Mesenchymal stem cell (in vitro differentiated cells and primary cell): ENCODE data around the gene HMBS.
A peak's percentile ranks its signal among the peaks of the same experiment; 100 is the strongest.

ENCODE experiments used
- DNase-seq: peaks from one replicate; pipeline ENCODE4 v3.0.0-alpha.2; 2013
- H2AFZ ChIP-seq: one replicate; pipeline ENCODE4 v1.6.1; 2013; ENCODE audit warnings: low read depth, mild to moderate bottlenecking, control low read depth, inconsistent platforms, low read length, moderate library complexity
- H2AK5ac ChIP-seq: 2 replicates; pipeline ENCODE4 v1.6.1; 2013; ENCODE audit warnings: low read length, moderate library complexity, mild to moderate bottlenecking, inconsistent platforms; ENCODE audit not compliant: severe bottlenecking
- H2BK120ac ChIP-seq: one replicate; pipeline ENCODE4 v1.6.1; 2013; ENCODE audit warnings: low read depth, mild to moderate bottlenecking, inconsistent platforms, low read length, moderate library complexity
- H2BK12ac ChIP-seq, 2 experiments: one replicate each; pipeline ENCODE4 v1.6.1; 2013; ENCODE audit warnings: inconsistent platforms in 2 of 2, low read length in 2 of 2, mild to moderate bottlenecking in 2 of 2, moderate library complexity in 2 of 2, control low read depth in 1 of 2
- H2BK15ac ChIP-seq: one replicate; pipeline ENCODE4 v1.6.1; 2013; ENCODE audit warnings: mild to moderate bottlenecking, low read depth, inconsistent platforms; ENCODE audit not compliant: poor library complexity, severe bottlenecking
- H2BK5ac ChIP-seq: 2 replicates; pipeline ENCODE4 v1.6.1; 2013; ENCODE audit warnings: low read depth, mild to moderate bottlenecking, low read length, control low read depth, inconsistent platforms; ENCODE audit not compliant: poor library complexity, severe bottlenecking
- H3K14ac ChIP-seq, 2 experiments: one replicate each; pipeline ENCODE4 v1.6.1; 2013; ENCODE audit warnings: inconsistent platforms in 2 of 2, low read length in 2 of 2, control low read depth in 1 of 2, mild to moderate bottlenecking in 1 of 2, moderate library complexity in 1 of 2
- H3K18ac ChIP-seq, 2 experiments: one replicate each; pipeline ENCODE4 v1.6.1; 2013; ENCODE audit warnings: inconsistent platforms in 2 of 2, low read length in 2 of 2, control low read depth in 1 of 2, low read depth in 1 of 2, mild to moderate bottlenecking in 1 of 2
- H3K23ac ChIP-seq, 2 experiments: one replicate each; pipeline ENCODE4 v1.6.1; 2013; ENCODE audit warnings: inconsistent platforms in 2 of 2, low read length in 2 of 2, mild to moderate bottlenecking in 2 of 2, moderate library complexity in 2 of 2, control low read depth in 1 of 2
- H3K27ac ChIP-seq: 2 replicates; pipeline ENCODE4 v1.5.1; 2013; ENCODE audit warnings: mild to moderate bottlenecking, moderate library complexity, low read length, control low read depth, inconsistent platforms; ENCODE audit not compliant: poor library complexity, severe bottlenecking
- H3K27me3 ChIP-seq, 2 experiments: 2 replicates each; pipeline versions ENCODE4 v1.6.1 to v1.7.0; 2013; ENCODE audit warnings: low read length in 2 of 2, mild to moderate bottlenecking in 2 of 2, moderate library complexity in 2 of 2, control low read depth in 1 of 2, inconsistent platforms in 1 of 2; ENCODE audit not compliant: control insufficient read depth in 1 of 2, insufficient read depth in 1 of 2
- H3K36me3 ChIP-seq, 2 experiments: 2 replicates each; pipeline versions ENCODE4 v1.6.1 to v1.7.0; 2013; ENCODE audit warnings: low read length in 2 of 2, control low read depth in 1 of 2, inconsistent platforms in 1 of 2, low read depth in 1 of 2, mild to moderate bottlenecking in 1 of 2; ENCODE audit not compliant: insufficient read depth in 2 of 2, control insufficient read depth in 1 of 2
- H3K4ac ChIP-seq, 2 experiments: one replicate each; pipeline ENCODE4 v1.6.1; 2013; ENCODE audit warnings: inconsistent platforms in 2 of 2, low read length in 2 of 2, mild to moderate bottlenecking in 2 of 2, moderate library complexity in 2 of 2, control low read depth in 1 of 2, low read depth in 1 of 2
- H3K4me1 ChIP-seq: 2 replicates; pipeline ENCODE4 v1.6.1; 2013; ENCODE audit warnings: low read depth, low read length, control low read depth; ENCODE audit not compliant: control insufficient read depth, insufficient read depth
- H3K4me2 ChIP-seq: 2 replicates; pipeline ENCODE4 v1.6.1; 2013; ENCODE audit warnings: low read length, mild to moderate bottlenecking, inconsistent platforms; ENCODE audit not compliant: poor library complexity, severe bottlenecking
- H3K4me3 ChIP-seq, 2 experiments: 2 replicates each; pipeline versions ENCODE4 v1.5.1 to v1.7.0; 2013; ENCODE audit warnings: low read length in 2 of 2, mild to moderate bottlenecking in 2 of 2, control low read depth in 1 of 2, low read depth in 1 of 2; ENCODE audit not compliant: insufficient read depth in 1 of 2
- H3K79me1 ChIP-seq: replicated peaks from 2 replicates; pipeline ENCODE4 v1.6.1; 2013; ENCODE audit warnings: mild to moderate bottlenecking, control low read depth, low read length, inconsistent platforms; ENCODE audit not compliant: poor library complexity, severe bottlenecking
- H3K9ac ChIP-seq: 2 replicates; pipeline ENCODE4 v1.7.0; 2013; ENCODE audit warnings: mild to moderate bottlenecking, low read length, moderate library complexity
- H3K9me3 ChIP-seq: 2 replicates; pipeline ENCODE4 v1.7.0; 2013; ENCODE audit warnings: mild to moderate bottlenecking, low read length; ENCODE audit not compliant: control insufficient read depth
- H4K8ac ChIP-seq: one replicate; pipeline ENCODE4 v1.6.1; 2013; ENCODE audit warnings: inconsistent platforms, mild to moderate bottlenecking, low read length, moderate library complexity
- H4K91ac ChIP-seq: one replicate; pipeline ENCODE4 v1.6.1; 2013; ENCODE audit warnings: mild to moderate bottlenecking, low read length, inconsistent platforms
- WGBS: methylation state at CpG from one replicate; pipeline ENCODE4 v1.1.7; 2013; ENCODE audit warnings: mixed read lengths; 5-methylcytosine and 5-hydroxymethylcytosine counted together

Gene HMBS

GRCh38 chr11:119108857-119109221 lies 24.2 kb downstream of the HMBS start:
- no peak overlapping the region for H2BK12ac ChIP-seq
- no peak overlapping the region for H3K9ac ChIP-seq
- no peak overlapping the region for H3K27ac ChIP-seq
- H3K36me3 ChIP-seq: peaks cover 34 to 36% of the 10 kb centered on the region in 2 experiments
- no peaks in the 10 kb centered on the region for H3K9me3 ChIP-seq
- DNase-seq: no peak
- H2BK5ac ChIP-seq: no peak overlapping the region
- no peak overlapping the region for H2AK5ac ChIP-seq
- H4K91ac ChIP-seq: no peak overlapping the region
- no peak overlapping the region for H2BK15ac ChIP-seq
- 100% methylated on average over 2 of the region's 2 CpGs for WGBS
- H3K4me1 ChIP-seq: peaks cover 18% of the 10 kb centered on the region
- H3K23ac ChIP-seq: no peak overlapping the region
- H3K4me2 ChIP-seq: no peak overlapping the region
- H3K14ac ChIP-seq: no peak overlapping the region
- H3K4ac ChIP-seq: no peak overlapping the region
- no peak overlapping the region for H4K8ac ChIP-seq
- H3K79me1 ChIP-seq: peaks cover 32% of the 10 kb centered on the region
- no peak overlapping the region for H3K18ac ChIP-seq
- no peak overlapping the region for H2AFZ ChIP-seq
- no peak overlapping the region for H2BK120ac ChIP-seq
- no peaks in the 10 kb centered on the region for H3K27me3 ChIP-seq
- H3K4me3 ChIP-seq: peak overlapping the region in 1 of 2 experiments; percentile 91

GRCh38 chr11:119109843-119110242 lies 25.2 kb downstream of the HMBS start:
- DNase-seq: no peak
- Histone ChIP-seq H3K79me1 (peaks cover 28% of the 10 kb centered on the region), H2BK12ac (no peak overlapping the region), H3K36me3 (peaks cover 40 to 42% of the 10 kb centered on the region in 2 experiments), H4K91ac (no peak overlapping the region), H3K4ac (no peak overlapping the region), H3K4me2 (no peak overlapping the region), H2BK15ac (no peak overlapping the region), H3K9ac (no peak overlapping the region), H2BK5ac (no peak overlapping the region), H2BK120ac (no peak overlapping the region), H3K4me1 (peaks cover 18% of the 10 kb centered on the region), H3K23ac (no peak overlapping the region), H3K14ac (no peak overlapping the region), H2AFZ (no peak overlapping the region), H4K8ac (no peak overlapping the region), H3K4me3 (no peak overlapping the region), H3K27me3 (no peaks in the 10 kb centered on the region), H3K9me3 (no peaks in the 10 kb centered on the region), H3K18ac (no peak overlapping the region), H2AK5ac (no peak overlapping the region), H3K27ac (no peak overlapping the region)
- 97% methylated on average over 3 of the region's 3 CpGs for WGBS

- no peak overlapping the region for H2BK5ac ChIP-seq
- H3K4me2 ChIP-seq: no peak overlapping the region
- H4K8ac ChIP-seq: no peak overlapping the region
- no peak overlapping the region for H2AFZ ChIP-seq
- peaks cover 18% of the 10 kb centered on the region for H3K4me1 ChIP-seq
- H3K9me3 ChIP-seq: no peaks in the 10 kb centered on the region
- H4K91ac ChIP-seq: no peak overlapping the region
- H2BK120ac ChIP-seq: no peak overlapping the region
- H3K27ac ChIP-seq: no peak overlapping the region
- WGBS: 95% methylated on average over 4 of the region's 10 CpGs
- no peak overlapping the region for H2AK5ac ChIP-seq
- H3K18ac ChIP-seq: no peak overlapping the region
- no peak overlapping the region for H3K23ac ChIP-seq
- no peaks in the 10 kb centered on the region for H3K27me3 ChIP-seq
- no peak overlapping the region for H3K9ac ChIP-seq
- H3K79me1 ChIP-seq: peaks cover 28% of the 10 kb centered on the region
- H3K4me3 ChIP-seq: no peak overlapping the region
- no peak overlapping the region for H2BK12ac ChIP-seq
- no peak overlapping the region for H3K4ac ChIP-seq
- no peak overlapping the region for H2BK15ac ChIP-seq
- no peak for DNase-seq
- peaks cover 42 to 45% of the 10 kb centered on the region in 2 experiments for H3K36me3 ChIP-seq
- H3K14ac ChIP-seq: no peak overlapping the region
Observed at GRCh38 chr11:119110439-119110838, 25.8 kb downstream of the HMBS start.

- Histone ChIP-seq H3K4me3 (no peak overlapping the region), H3K4me2 (no peak overlapping the region), H3K14ac (no peak overlapping the region), H3K9ac (no peak overlapping the region), H3K36me3 (peaks cover 49 to 53% of the 10 kb centered on the region in 2 experiments), H2AFZ (no peak overlapping the region), H3K18ac (no peak overlapping the region), H2AK5ac (no peak overlapping the region), H3K27me3 (no peaks in the 10 kb centered on the region), H2BK15ac (no peak overlapping the region), H4K8ac (no peak overlapping the region), H3K79me1 (peaks cover 28% of the 10 kb centered on the region), H2BK120ac (no peak overlapping the region), H2BK12ac (no peak overlapping the region), H3K27ac (no peak overlapping the region), H3K9me3 (no peaks in the 10 kb centered on the region), H3K4ac (no peak overlapping the region), H3K23ac (no peak overlapping the region), H4K91ac (no peak overlapping the region), H3K4me1 (peaks cover 18% of the 10 kb centered on the region), H2BK5ac (no peak overlapping the region)
- WGBS: 95% methylated on average over 11 of the region's 11 CpGs
- no peak for DNase-seq
Observed at GRCh38 chr11:119111361-119111925, 26.8 kb downstream of the HMBS start.
